Vagina (tissue), 2 donors: ENCODE data around the gene RELCH. TPM values are rescaled to one million over a fixed set of nuclear protein-coding genes. Genes with fewer than 3 reads are reported as not detected.

Experiments used
- DNase-seq, 2 donors: peaks; one replicate each; pipeline ENCODE4 v3.0.0-alpha.2; 2017; ENCODE audit errors: extremely low spot score in 2 of 2
- H3K27ac ChIP-seq: fragments of 200-600 bp; sonication (generic); one replicate; pipeline ENCODE4 v1.5.1; 2019
- H3K27me3 ChIP-seq: fragments of 200-600 bp; sonication (generic); one replicate; pipeline ENCODE4 v1.5.1; 2019
- H3K36me3 ChIP-seq, 2 donors: fragments of 200-600 bp; sonication (generic); one replicate each; pipeline ENCODE4 v1.5.1; 2017 to 2019
- H3K4me1 ChIP-seq: fragments of 200-600 bp; sonication (generic); one replicate; pipeline ENCODE4 v1.5.1; 2019
- H3K4me3 ChIP-seq, 2 donors: fragments of 200-600 bp; sonication (generic); 1 replicate in 1 of 2; 2 replicates in 1 of 2; pipeline ENCODE4 v1.5.1; 2016 to 2019
- H3K9me3 ChIP-seq: fragments of 200-600 bp; sonication (generic); one replicate; pipeline ENCODE4 v1.5.1; 2019
- CTCF ChIP-seq, 3 experiments: fragments of 450-650 bp in 2 of 3; fragments of 200-600 bp in 1 of 3; sonication (generic) in 1 of 3; IDR thresholded peaks; one replicate each; pipeline ENCODE4 v1.5.1; 2017 to 2019; ENCODE audit warnings: antibody characterized with exemption in 3 of 3, mild to moderate bottlenecking in 2 of 3, moderate library complexity in 2 of 3
- POLR2A ChIP-seq, 2 donors: fragments of 450-650 bp; IDR thresholded peaks; one replicate each; pipeline ENCODE4 v1.6.1; 2017; ENCODE audit warnings: antibody characterized with exemption in 2 of 2, mild to moderate bottlenecking in 2 of 2, moderate library complexity in 2 of 2
- POLR2AphosphoS5 ChIP-seq, 2 donors: sonication (generic); formaldehyde crosslinking; IDR thresholded peaks; one replicate each; pipeline ENCODE4 v1.9.0; 2017; ENCODE audit warnings: antibody characterized with exemption in 2 of 2, mild to moderate bottlenecking in 2 of 2, low read depth in 1 of 2; ENCODE audit not compliant: insufficient read depth in 1 of 2
- intact Hi-C: fragments of 100-400 bp; cut with DNase I; formaldehyde crosslinking; loops from one replicate; pipeline ENCODE4 v1.15.1; 2023
- total RNA-seq: library from RNA; depleted of rRNA; stranded (reverse); fragments of >200 nt; gene quantifications from one replicate; pipeline ENCODE4 v1.2.3, GENCODE V29; 2016

RELCH gene
- total RNA-seq, 1 donor from 2014 or later: 59.9 TPM

- no peak overlapping the region for H3K27ac ChIP-seq
- DNase-seq: no peak
- intact Hi-C loops: no loop called here
- TF ChIP-seq CTCF (IDR thresholded peaks at IDR 0.05) (no peak), POLR2A (IDR thresholded peaks at IDR 0.05) (no peak), POLR2AphosphoS5 (IDR thresholded peaks at IDR 0.05; ENCODE audit: insufficient read depth in 1 of 2, low read depth in 1 of 2) (no peak)
- no peaks in the 10 kb centered on the region for H3K36me3 ChIP-seq
- H3K27me3 ChIP-seq: no peaks in the 10 kb centered on the region
- H3K4me3 ChIP-seq: no peak overlapping the region
- H3K9me3 ChIP-seq: no peaks in the 10 kb centered on the region
- H3K4me1 ChIP-seq: peaks cover 22% of the 10 kb centered on the region
These were observed 136.6 kb downstream of the RELCH start for GRCh38 chr18:62323483-62324180.

- no peaks in the 10 kb centered on the region for H3K9me3 ChIP-seq
- H3K36me3 ChIP-seq: no peaks in the 10 kb centered on the region
- peaks cover 22% of the 10 kb centered on the region for H3K4me1 ChIP-seq
- DNase-seq: no peak
- intact Hi-C loops: no loop called here
- TF ChIP-seq POLR2AphosphoS5 (IDR thresholded peaks at IDR 0.05; ENCODE audit: insufficient read depth in 1 of 2, low read depth in 1 of 2) (no peak), POLR2A (IDR thresholded peaks at IDR 0.05) (no peak), CTCF (IDR thresholded peaks at IDR 0.05) (no peak)
- H3K27me3 ChIP-seq: no peaks in the 10 kb centered on the region
- peak overlapping the region in 1 of 2 donors; percentile 51 for H3K4me3 ChIP-seq
- no peak overlapping the region for H3K27ac ChIP-seq
These were observed 137.2 kb downstream of the RELCH start for GRCh38 chr18:62324181-62324828.

GRCh38 chr18:62324917-62325805 is 138.1 kb downstream of the RELCH start, which contains the start of gene TNFRSF11A:
Gene TNFRSF11A, plus strand, starts transcription at chr18:62325310. Its CDS starts 43 bp downstream, at chr18:62325353.
- TF ChIP-seq POLR2AphosphoS5 (IDR thresholded peaks at IDR 0.05; ENCODE audit: insufficient read depth in 1 of 2, low read depth in 1 of 2) (no peak), CTCF (IDR thresholded peaks at IDR 0.05) (no peak), POLR2A (IDR thresholded peaks at IDR 0.05) (no peak)
- DNase-seq: no peak
- Histone ChIP-seq H3K27ac (no peak within 1 kb of the TSS), H3K36me3 (no peaks in the 10 kb centered on the region), H3K4me3 (peak within 1 kb of the TSS; percentile 48 to 51), H3K4me1 (peaks cover 22% of the 10 kb centered on the region), H3K9me3 (no peaks in the 10 kb centered on the region), H3K27me3 (no peaks in the 10 kb centered on the region)
- intact Hi-C loops: no loop called here

GRCh38 chr18:62325806-62326645 is 139.0 kb downstream of the RELCH start:
- no peaks in the 10 kb centered on the region for H3K9me3 ChIP-seq
- no peak for DNase-seq
- intact Hi-C loops: no loop called here
- peak overlapping the region; percentile 48 to 51 for H3K4me3 ChIP-seq
- no peak overlapping the region for H3K27ac ChIP-seq
- H3K27me3 ChIP-seq: no peaks in the 10 kb centered on the region
- peaks cover 25% of the 10 kb centered on the region for H3K4me1 ChIP-seq
- H3K36me3 ChIP-seq: no peaks in the 10 kb centered on the region
- TF ChIP-seq CTCF (IDR thresholded peaks at IDR 0.05): no peak
- no peak for TF ChIP-seq POLR2AphosphoS5 (IDR thresholded peaks at IDR 0.05; ENCODE audit: insufficient read depth in 1 of 2, low read depth in 1 of 2)
- TF ChIP-seq POLR2A (IDR thresholded peaks at IDR 0.05): no peak
